ENCODE results near the gene ABCB8. TPM values are rescaled to one million over a fixed set of nuclear protein-coding genes. Genes with fewer than 3 reads are reported as not detected.
A peak's percentile ranks its signal among the peaks of the same experiment; 100 is the strongest.

The ABCB8 gene
- total and polyA plus RNA-seq, 9 of the 15 experiments (the other 6 are each of a cell fraction or from before 2014, with no cell fraction given) = 7.6 to 106 (median 36.3) TPM

GRCh38 chr7:151038951-151039849, 10.9 kb downstream of the ABCB8 start (continued):
- no peak for TF ChIP-seq ZNF217 (CRISPR knock-in tag; IDR thresholded peaks at IDR 0.05)
- peak; percentile 55; the same call in 1 of the 2 replicates for TF ChIP-seq ZNF584 (CRISPR knock-in tag; IDR thresholded peaks at IDR 0.05; ENCODE audit: low read depth)
- TF ChIP-seq TGIF2 (CRISPR knock-in tag; IDR thresholded peaks at IDR 0.05) = no peak; the same call in 1 of the 2 replicates
- TF ChIP-seq SIN3A (IDR thresholded peaks at IDR 0.05; ENCODE audit: borderline replicate concordance in 2 of 2, control insufficient read depth in 1 of 2, low read depth in 2 of 2, low read length in 2 of 2) = peak; percentile 64 to 69; a peak in 2 of 4 replicates
- TF ChIP-seq NFRKB (IDR thresholded peaks at IDR 0.05; ENCODE audit: low read depth) = no peak; the same call in 1 of the 2 replicates
- TF ChIP-seq SAP30 (IDR thresholded peaks at IDR 0.05; ENCODE audit: borderline replicate concordance, insufficient read depth, low read depth, low read length, poor library complexity, severe bottlenecking) = no peak
- peak; percentile 71 for TF ChIP-seq TBP (optimal IDR thresholded peaks at IDR 0.05; ENCODE audit: low read depth, low read length)
- no peak for TF ChIP-seq IRF2 (CRISPR knock-in tag; IDR thresholded peaks at IDR 0.05)
- no peak for TF ChIP-seq ERF (CRISPR knock-in tag; IDR thresholded peaks at IDR 0.05)
- TF ChIP-seq KHSRP (IDR thresholded peaks at IDR 0.05) = no peak
- peak; percentile 94 for TF ChIP-seq TFAP4 (CRISPR knock-in tag; IDR thresholded peaks at IDR 0.05; ENCODE audit: borderline replicate concordance)
- no peak for TF ChIP-seq HINFP (tag; conservative IDR thresholded peaks at IDR 0.05; ENCODE audit: low read depth)
- no peak for TF ChIP-seq EHMT2 (IDR thresholded peaks at IDR 0.05)
- no peak for TF ChIP-seq RHOXF2B (CRISPR knock-in tag; conservative IDR thresholded peaks at IDR 0.05)
- TF ChIP-seq RBM25 (IDR thresholded peaks at IDR 0.05; ENCODE audit: low read depth, low read length, severe bottlenecking) = no peak
- TF ChIP-seq ZNF239 (CRISPR knock-in tag; IDR thresholded peaks at IDR 0.05) = no peak
- no peak for TF ChIP-seq ZNF780A (CRISPR knock-in tag; IDR thresholded peaks at IDR 0.05)
- no peak for TF ChIP-seq PYGO2 (tag; IDR thresholded peaks at IDR 0.05)
- TF ChIP-seq ELK3 (CRISPR knock-in tag; IDR thresholded peaks at IDR 0.05) = no peak
- TF ChIP-seq HBP1 (CRISPR knock-in tag; IDR thresholded peaks at IDR 0.05) = no peak
- TF ChIP-seq NEUROD1 (IDR thresholded peaks at IDR 0.05; ENCODE audit: borderline replicate concordance, low read depth, low read length, partially characterized antibody) = peak; percentile 95
- TF ChIP-seq ZNF184 (CRISPR knock-in tag; IDR thresholded peaks at IDR 0.05) = no peak

All from K562 (cell line).